HG03039 (cell line): Measurements from ENCODE around the gene ZIC5.

Experiments
- ATAC-seq: cut with Tn5 transposase; IDR thresholded peaks from one replicate; pipeline ENCODE4 v1.9.1; 2021; ENCODE audit warnings: mild to moderate bottlenecking, moderate library complexity; ENCODE audit not compliant: unreplicated experiment

ZIC5 gene

GRCh38 chr13:99971576-99972189, at the start of gene ZIC5:
ZIC5 (minus strand) TSS chr13:99971767; CDS start chr13:99971603, 164 bp downstream.
- no peak for ATAC-seq

DNA sequence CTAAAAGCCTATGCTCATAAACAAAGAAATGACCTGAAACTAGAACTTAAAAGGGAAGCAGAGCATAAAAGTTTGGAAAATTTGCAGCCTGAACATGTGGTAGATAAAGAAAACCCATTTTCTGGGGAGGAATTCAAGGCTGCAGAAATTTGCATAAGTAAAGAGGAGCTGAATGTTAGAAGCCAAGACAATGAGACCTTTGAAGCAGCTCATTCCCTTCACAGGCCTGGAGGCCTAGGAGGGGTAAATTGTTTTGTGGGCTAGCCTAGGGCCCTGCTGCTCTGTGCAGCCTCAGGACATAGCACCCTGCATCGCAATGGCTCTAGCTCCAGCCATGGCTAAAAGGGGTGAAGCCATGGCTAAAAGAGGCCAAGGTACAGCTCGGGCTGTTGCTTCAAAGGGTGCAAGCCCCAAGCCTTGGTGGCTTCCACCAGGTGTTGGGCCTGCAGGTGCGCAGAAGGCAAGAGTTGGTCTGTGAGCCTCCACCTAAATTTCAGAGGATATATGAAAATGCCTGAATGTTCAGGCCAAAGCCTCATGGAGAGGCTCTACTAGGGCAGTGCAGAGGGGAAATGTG, 48.3 kb upstream of the ZIC5 start:
- no peak for ATAC-seq

- ATAC-seq: no peak
Measured at GRCh38 chr13:100014621-100015020, 43.1 kb upstream of the ZIC5 start.

GRCh38 chr13:99998261-99998660, 26.7 kb upstream of the ZIC5 start:
- ATAC-seq: no peak

DNA sequence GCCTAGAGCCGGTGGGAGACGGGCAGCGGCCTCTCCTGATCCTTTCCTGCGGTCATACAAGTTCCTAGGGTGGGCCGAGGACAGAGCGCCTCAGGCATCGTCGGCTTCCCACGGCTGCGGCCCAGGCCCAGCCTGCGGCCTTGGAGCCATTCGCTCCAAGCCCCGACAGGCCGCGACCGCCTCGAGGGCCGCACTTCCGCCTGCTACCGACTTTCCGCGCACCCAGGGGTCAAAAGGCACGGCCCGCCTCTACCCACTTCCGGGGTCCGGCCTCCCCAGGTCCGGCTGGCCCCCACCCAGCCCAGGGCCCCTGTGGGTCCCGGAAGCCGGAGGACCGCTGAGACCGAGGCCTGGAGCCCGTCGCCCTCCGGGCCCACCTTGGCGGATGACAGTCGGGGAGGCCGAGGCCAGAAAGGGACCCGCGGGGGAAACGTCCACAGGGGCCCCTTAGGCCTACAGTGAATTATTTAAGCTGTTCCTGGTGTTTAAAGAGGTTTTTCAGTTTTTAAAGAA, 26.2 kb upstream of the ZIC5 start:
- ATAC-seq: no peak

DNA sequence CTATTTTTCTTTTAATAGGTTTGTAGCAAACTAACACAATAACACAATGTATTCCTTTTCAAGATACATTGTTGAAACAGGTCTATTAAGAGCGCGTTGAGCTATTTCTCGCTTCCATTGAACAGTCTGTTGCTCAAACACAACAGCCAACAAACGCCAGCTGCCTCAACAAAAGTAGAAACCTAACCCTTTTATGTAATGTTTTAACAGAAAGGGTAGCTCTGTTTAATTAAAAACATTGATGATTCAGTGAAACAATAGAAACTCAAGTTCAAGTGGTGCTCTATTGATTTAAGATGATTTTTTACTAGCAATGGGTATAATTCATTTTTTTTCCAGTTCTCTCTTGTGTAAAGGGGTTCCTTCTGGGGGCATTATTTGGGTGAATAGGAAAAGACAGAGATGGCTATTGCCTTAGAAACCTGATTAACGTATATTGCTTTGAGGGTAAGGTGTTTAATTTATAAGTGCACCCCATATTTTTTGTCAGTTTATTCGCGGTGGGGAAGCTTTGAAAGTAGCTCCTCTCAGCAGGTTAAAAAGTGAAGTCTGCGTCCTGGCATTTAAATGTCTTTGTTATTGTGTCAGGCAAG, 24.9 kb upstream of the ZIC5 start:
- ATAC-seq: no peak

DNA sequence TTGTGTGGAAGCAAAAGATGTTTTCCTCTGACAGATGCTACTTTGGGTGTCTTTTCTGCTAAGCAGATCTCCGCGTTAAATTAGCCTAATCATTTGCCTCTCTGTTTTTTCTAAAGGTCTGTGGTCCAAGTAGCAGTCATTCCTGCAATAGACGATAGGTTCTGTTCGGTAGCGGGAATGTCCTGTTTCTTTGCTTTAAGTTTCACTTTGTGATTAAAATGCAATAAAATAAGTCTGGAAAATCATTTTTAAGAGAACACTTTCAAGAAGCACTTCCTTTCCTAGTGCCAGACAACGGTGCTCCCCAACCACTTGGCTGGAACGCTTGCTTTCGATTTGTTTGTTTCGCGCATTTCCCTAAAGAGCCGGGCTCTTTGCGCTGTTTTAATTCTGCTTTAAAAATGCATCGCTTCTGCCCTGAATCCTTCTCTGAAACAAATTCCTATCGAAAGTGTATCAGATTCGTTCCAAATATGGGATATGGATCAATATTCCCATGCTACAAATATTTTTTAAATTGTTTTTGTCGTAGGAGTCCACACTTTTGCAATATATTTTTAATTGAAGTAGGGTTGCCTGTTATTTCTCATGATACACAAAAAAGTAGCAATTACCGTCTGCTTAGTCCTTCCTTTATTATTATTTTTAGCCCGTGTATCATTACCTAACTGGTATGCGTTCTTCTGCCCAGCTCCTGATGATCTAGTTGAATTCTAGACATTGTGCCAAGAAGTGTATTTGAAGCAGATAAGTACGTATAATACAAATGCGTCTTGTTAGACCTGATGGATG, 24.2 kb upstream of the ZIC5 start:
- no peak for ATAC-seq

- ATAC-seq: no peak
Measured at GRCh38 chr13:99995104-99995588, 23.6 kb upstream of the ZIC5 start.

DNA sequence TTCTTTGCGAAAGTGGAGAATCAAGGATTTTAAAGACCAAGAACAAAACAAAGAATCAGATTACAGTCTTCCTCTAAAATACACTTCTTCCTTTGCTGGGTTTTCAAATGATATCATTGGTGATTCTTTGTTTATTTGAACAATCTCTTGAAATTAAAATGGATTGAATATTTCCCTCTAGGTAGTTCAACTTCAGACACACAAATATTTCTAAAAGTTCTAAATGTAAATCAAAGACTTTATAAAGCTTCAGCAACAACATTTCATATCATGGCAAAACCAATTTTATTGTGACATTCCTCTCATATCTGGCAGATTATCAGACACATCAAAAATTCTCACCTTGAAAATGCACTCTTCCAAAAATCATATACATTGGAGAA, 23.1 kb upstream of the ZIC5 start:
- no peak for ATAC-seq

- no peak for ATAC-seq
Measured at GRCh38 chr13:99993660-99994637, 22.4 kb upstream of the ZIC5 start.

- ATAC-seq: no peak
Measured at GRCh38 chr13:99992949-99993351, 21.4 kb upstream of the ZIC5 start.

DNA sequence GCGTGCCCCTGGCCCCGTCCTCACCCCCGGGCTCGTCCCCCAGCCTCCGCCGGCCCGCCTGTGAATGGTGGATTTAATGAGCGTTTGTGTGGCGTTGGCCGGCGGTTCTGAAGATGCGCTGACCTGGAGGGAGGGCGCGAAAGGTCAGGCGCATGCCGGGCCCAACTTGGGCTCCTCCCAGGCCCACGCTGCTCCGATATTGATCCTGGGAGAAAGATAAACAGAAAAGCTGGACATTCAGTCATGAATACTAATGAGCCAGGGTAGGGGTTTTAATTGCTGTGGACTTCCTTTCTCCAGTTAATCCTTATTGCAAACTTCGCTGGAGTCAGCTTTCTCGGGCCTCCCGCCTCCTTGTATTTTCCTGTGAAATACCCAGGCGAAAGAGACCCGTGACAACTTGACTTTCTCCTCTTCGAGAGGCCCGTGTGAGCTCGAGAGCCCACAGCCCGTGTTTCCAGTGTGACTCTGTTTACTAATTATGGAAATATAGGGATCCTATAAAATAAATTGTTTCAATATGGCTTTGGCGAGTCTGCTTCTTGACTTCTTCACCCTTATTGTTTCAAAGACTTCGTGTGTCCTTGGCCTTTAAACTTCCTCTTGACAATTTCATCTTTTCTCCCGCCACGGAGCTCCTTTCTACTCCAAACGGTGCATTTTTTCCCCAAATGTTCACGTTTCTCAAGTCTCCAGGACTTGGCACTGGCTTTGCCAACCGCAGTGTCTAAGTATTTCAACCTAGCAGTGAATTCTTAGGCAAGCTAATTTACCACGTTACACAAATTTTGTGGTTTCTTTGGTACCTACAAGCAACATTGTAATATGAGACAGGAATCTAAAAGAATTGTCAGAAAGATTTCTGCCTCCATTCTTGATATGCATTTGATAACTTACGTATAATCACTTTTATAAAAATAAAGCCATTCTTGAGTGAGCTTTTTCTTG, 20.5 kb upstream of the ZIC5 start:
- ATAC-seq: no peak

DNA sequence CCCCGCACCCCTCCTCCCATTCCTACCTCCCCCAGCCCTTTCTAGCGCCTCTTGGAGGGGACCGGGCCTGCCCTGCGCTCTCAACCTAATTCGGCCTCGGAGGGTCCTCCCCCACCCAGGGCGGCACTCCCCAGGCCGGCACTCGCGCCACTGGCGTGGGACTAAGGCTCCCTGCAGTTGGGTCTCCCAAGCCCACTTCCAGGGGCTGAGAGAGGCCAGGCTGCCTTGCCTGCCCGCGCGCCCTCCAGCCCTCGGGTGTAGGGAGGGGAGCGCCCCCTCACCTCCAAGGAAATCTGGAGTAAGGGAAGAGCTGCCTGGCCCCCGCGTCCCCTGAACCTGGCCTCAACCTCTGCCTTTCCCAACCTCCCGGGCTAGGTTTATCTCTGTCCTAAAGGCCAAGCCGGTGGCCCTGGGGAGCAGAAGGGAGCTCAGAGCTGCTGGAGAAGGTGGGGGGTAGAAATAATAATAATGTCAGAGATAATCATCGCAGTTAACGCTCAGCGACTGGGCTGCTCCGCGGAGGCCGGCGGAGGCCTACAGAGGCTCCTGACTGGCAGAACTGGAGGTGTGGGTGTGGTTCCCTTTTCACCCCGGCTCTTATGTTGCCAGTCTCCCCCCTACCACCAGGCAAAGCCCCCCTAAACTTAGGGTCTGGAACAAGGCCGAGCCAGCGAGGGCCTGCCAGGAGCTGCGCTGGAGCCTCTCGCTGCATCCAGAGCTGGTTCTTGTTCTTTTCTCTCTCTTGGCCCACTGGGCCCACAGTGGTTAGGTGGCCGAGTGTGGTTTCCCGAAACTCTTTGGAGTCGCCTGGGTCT, 19.7 kb upstream of the ZIC5 start:
- ATAC-seq: no peak

GRCh38 chr13:99990126-99990977, 18.8 kb upstream of the ZIC5 start:
- ATAC-seq: no peak

- ATAC-seq: no peak
Measured at GRCh38 chr13:99989276-99990125, 17.9 kb upstream of the ZIC5 start.

GRCh38 chr13:99988529-99989275, 17.1 kb upstream of the ZIC5 start:
- ATAC-seq: no peak
